H7 (cell line): ENCODE measurements around the gene SPEF2. TPM values are rescaled to one million over a fixed set of nuclear protein-coding genes. Genes with fewer than 3 reads are reported as not detected.
A peak's percentile ranks its signal among the peaks of the same experiment; 100 is the strongest.

Experiments used
- DNase-seq: peaks from one replicate; pipeline ENCODE4 v3.0.0; 2012
- H3K27me3 ChIP-seq: 2 replicates; pipeline ENCODE4 v1.6.0; 2011; ENCODE audit warnings: mild to moderate bottlenecking, low read length; ENCODE audit not compliant: control insufficient read depth, insufficient read depth
- H3K36me3 ChIP-seq: replicated peaks from 2 replicates; pipeline ENCODE4 v1.5.1; 2011; ENCODE audit warnings: low read length; ENCODE audit not compliant: control insufficient read depth, insufficient read depth
- H3K4me3 ChIP-seq: 2 replicates; pipeline ENCODE4 v1.5.1; 2011; ENCODE audit warnings: low read depth, mild to moderate bottlenecking, control low read depth, low read length, moderate library complexity; ENCODE audit not compliant: insufficient read depth
- total RNA-seq: library from RNA; depleted of rRNA; stranded (reverse); fragments of >200 nt; shearing (Covaris generic); gene quantifications from 2 replicates; pipeline ENCODE4 v1.2.3, GENCODE V29; 2014

SPEF2 gene
- total RNA-seq, 1 experiment from 2014 or later: 0.07 TPM

GRCh38 chr5:35794684-35795375 is 177.2 kb downstream of the SPEF2 start:
- DNase-seq: peak; percentile 23
- Histone ChIP-seq H3K27me3 (no peaks in the 10 kb centered on the region), H3K36me3 (no peaks in the 10 kb centered on the region), H3K4me3 (no peak overlapping the region)

GRCh38 chr5:35799181-35799580 is 181.5 kb downstream of the SPEF2 start:
- no peak for DNase-seq
- Histone ChIP-seq H3K36me3 (no peaks in the 10 kb centered on the region), H3K27me3 (no peaks in the 10 kb centered on the region), H3K4me3 (no peak overlapping the region)

- Histone ChIP-seq H3K36me3 (no peaks in the 10 kb centered on the region), H3K4me3 (no peak overlapping the region), H3K27me3 (no peaks in the 10 kb centered on the region)
- DNase-seq: no peak
Observed at GRCh38 chr5:35799753-35800152, 182.1 kb downstream of the SPEF2 start.

DNA sequence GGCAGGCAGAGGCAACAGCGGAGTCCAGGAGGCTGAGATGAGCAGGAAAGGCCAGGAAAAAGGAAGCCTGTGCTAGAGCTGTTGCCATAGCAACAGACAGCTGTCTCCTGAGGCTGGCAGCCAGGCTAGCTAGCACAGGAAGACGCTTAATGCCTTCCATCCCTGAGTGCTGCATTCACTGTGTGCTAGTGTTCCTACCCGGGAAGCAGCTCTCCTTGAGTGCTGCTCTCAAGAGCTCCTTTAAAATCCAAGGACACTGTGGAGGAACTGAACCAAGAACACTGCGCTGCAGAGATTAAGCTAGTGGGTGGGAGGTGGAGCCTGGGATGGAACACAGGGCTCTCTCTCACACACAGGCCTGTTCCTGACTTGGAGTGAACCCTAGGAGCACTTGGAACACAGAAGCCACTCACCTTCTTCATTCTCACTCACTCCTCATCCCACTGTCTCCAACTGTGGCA is 185.6 kb downstream of the SPEF2 start:
- Histone ChIP-seq H3K4me3 (no peak overlapping the region), H3K36me3 (no peaks in the 10 kb centered on the region), H3K27me3 (no peaks in the 10 kb centered on the region)
- peak; percentile 37 for DNase-seq

DNA sequence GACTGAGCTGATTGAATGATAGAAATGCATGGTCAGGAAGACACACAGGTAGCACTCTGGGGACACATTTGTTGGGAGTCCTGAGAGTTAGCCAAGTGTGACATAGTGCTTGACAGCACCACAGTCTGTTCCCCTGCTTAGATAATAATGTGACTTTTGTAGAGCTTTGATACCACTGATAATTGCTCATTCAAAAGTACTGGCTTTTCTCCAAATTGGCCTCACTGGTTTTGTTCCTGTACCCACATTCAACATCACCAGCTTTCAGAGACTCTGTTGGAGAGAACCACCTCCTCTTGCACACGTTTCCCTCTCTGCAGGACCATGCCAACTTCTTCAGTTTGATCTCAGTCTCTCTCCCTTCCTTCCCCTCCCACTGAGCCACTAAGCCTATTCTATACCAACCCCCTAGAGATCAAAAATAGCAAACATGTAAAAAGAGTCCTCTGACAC is 186.6 kb downstream of the SPEF2 start:
- DNase-seq: no peak
- Histone ChIP-seq H3K4me3 (no peak overlapping the region), H3K36me3 (no peaks in the 10 kb centered on the region), H3K27me3 (no peaks in the 10 kb centered on the region)

GRCh38 chr5:35804841-35805240 is 187.2 kb downstream of the SPEF2 start:
- no peak overlapping the region for H3K4me3 ChIP-seq
- H3K36me3 ChIP-seq: no peaks in the 10 kb centered on the region
- H3K27me3 ChIP-seq: no peaks in the 10 kb centered on the region
- DNase-seq: no peak

DNA sequence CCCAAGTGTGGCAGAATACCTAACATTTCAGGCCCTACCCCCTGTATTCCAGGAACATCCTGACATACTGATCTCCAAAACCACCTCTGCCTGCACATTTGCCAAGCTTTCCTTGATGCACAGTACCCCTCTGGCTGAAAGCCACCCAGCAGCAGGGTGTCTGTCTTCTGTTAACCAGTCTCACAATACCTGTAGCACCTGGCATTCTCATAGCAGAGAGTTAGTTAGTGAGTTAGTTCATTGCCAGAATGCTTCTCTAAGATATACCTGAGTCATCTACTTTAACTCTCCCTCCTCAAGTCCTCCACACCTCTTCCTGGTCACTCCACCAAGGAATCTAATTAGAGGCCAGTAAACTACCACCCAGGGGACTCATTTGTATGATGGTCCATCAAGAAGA is 192.9 kb downstream of the SPEF2 start:
- DNase-seq: no peak
- no peak overlapping the region for H3K4me3 ChIP-seq
- no peaks in the 10 kb centered on the region for H3K36me3 ChIP-seq
- no peaks in the 10 kb centered on the region for H3K27me3 ChIP-seq

- no peak for DNase-seq
- Histone ChIP-seq H3K36me3 (no peaks in the 10 kb centered on the region), H3K27me3 (no peaks in the 10 kb centered on the region), H3K4me3 (no peak overlapping the region)
Observed at GRCh38 chr5:35811108-35811741, 193.6 kb downstream of the SPEF2 start.

GRCh38 chr5:35813521-35813920 is 195.9 kb downstream of the SPEF2 start:
- no peak for DNase-seq
- Histone ChIP-seq H3K27me3 (no peaks in the 10 kb centered on the region), H3K4me3 (no peak overlapping the region), H3K36me3 (no peaks in the 10 kb centered on the region)

- peak; percentile 16 for DNase-seq
- no peaks in the 10 kb centered on the region for H3K36me3 ChIP-seq
- no peak overlapping the region for H3K4me3 ChIP-seq
- H3K27me3 ChIP-seq: no peaks in the 10 kb centered on the region
Observed at GRCh38 chr5:35815089-35815936, 197.7 kb downstream of the SPEF2 start.

DNA sequence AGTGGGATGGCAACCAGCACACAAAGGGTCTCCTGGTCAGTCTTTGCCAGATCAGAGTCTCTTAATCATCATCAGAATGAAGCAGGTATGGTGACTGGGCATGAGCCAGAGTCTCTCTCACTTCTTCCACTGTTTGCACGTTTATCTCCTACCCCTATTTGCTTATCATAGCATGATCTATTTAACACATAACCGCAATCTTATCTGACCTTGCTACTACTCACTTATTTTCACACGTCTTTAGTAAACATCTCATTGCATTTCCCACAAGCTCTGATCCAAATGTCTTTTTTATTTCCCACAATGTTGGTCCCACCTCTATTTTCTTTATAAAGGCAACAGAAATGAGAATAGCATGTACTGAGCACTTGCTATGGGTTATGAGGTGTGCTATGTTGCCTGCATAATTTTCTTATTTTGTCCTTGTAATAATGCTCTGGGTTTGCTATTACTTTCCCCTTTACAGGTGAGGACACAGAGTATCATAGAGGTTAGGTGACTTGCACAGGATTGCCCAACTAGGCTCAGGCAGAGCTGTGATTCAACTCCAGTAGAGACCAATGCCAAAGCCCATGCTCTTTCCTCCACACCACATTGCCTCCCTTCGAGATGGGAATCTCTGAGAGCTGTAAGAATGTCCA is 199.3 kb downstream of the SPEF2 start:
- Histone ChIP-seq H3K4me3 (no peak overlapping the region), H3K27me3 (no peaks in the 10 kb centered on the region), H3K36me3 (no peaks in the 10 kb centered on the region)
- DNase-seq: no peak

DNA sequence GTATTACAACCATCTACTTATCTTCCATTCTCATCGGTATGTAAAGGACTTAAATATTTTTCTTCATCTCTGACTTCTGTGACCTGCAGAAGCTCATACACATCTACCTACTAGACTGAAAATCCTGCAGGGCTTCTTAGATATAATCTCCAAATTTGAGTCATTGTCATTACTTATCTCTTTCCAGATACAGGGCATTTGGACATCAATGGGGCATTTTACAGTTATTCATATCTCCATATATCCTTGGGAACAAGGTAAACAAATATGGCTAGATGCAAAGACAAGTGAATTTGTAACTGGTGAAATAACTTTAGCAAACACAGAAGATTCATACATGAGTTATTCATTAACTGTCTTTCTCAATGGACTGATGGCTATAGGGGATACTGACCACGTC is 201.4 kb downstream of the SPEF2 start:
- Histone ChIP-seq H3K4me3 (no peak overlapping the region), H3K27me3 (no peaks in the 10 kb centered on the region), H3K36me3 (no peaks in the 10 kb centered on the region)
- no peak for DNase-seq

DNA sequence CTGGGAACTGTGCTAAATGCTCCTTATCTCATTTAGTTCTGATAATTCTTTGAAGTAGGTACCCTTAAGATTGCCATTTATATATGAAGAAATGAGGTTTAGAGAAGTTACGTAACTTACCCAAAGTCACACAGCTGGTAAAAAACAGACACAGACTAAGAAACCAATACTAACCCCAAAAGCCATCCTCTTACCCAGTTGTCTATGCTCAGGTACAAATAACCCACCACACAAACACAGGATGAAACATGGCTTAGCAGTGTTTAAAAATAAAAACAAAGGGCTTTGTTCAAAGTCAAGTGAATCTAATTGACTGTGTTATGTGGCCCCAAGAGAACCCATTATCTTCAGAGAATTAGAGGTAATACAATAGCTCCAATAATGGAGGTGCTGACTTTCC is 202.0 kb downstream of the SPEF2 start:
- H3K27me3 ChIP-seq: no peaks in the 10 kb centered on the region
- DNase-seq: no peak
- no peak overlapping the region for H3K4me3 ChIP-seq
- H3K36me3 ChIP-seq: no peaks in the 10 kb centered on the region

DNA sequence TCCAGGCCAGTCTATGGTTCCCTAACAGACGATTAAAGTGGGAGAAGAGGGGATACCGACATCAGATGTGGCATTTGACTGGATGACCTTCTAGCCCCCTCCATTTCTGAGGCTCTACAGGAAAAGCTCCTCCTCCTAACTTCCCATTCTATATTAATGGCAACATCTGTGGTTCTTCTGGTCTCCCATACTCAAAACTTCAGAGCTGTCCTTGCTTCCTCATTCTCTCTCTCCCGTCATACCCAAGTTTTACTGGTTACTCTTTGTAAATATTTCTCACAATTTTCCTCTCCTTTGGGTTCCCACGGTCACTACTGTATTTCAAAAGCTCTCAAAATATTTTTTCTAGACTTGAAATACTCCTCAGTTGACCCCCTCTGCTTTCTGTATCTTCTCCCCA is 203.1 kb downstream of the SPEF2 start:
- H3K4me3 ChIP-seq: no peak overlapping the region
- no peaks in the 10 kb centered on the region for H3K36me3 ChIP-seq
- no peak for DNase-seq
- H3K27me3 ChIP-seq: no peaks in the 10 kb centered on the region
